HepG2 (cell line): ENCODE measurements around the gene DCDC2C. TPM values are rescaled to one million over a fixed set of nuclear protein-coding genes. Genes with fewer than 3 reads are reported as not detected.

Experiments used
- ATAC-seq: fragments of 200-7000 bp; cut with Tn5 transposase; 3 replicates; pipeline ENCODE4 v1.9.1; 2020; ENCODE audit warnings: mild to moderate bottlenecking, moderate library complexity
- BruUV-seq: library from RNA; stranded (reverse); fragments of 400-500 nt; replicated peaks from 2 replicates; lab custom pipeline; 2021; lab: Mats Ljungman, UMichigan
- CTCF ChIA-PET: fragments of 300-600 bp; formaldehyde crosslinking; extraction: SDS; loops from one replicate; lab custom pipeline; 2021; ENCODE audit warnings: low total read pairs, inconsistent platforms, low intra/inter-chr PET ratio; lab: Yijun Ruan, JAX
- POLR2A ChIA-PET: fragments of 350-600 bp; sonication (Branson Sonifier 250); formaldehyde crosslinking; loops from one replicate; lab custom pipeline; 2020; ENCODE audit warnings: antibody characterized with exemption, inconsistent platforms; lab: Yijun Ruan, JAX
- DNase-seq: peaks from one replicate; pipeline ENCODE4 v3.0.0-alpha.2; 2015; ENCODE audit warnings: low spot score
- FAIRE-seq: peaks from 3 replicates; lab custom pipeline; 2011; peaks lifted over from hg19 to GRCh38; lab: Jason Lieb, UNC
- H2AFZ ChIP-seq: one replicate; pipeline ENCODE4 v1.6.1; 2011; ENCODE audit warnings: low read length, inconsistent platforms
- H3K27ac ChIP-seq: fragments of 300-600 bp; 3 replicates; pipeline ENCODE4 v1.8.0; 2011; ENCODE audit warnings: mixed run types, mild to moderate bottlenecking, mixed read lengths, low read length, inconsistent platforms; ENCODE audit not compliant: insufficient read depth; ENCODE audit errors: extremely low read length
- H3K27me3 ChIP-seq, 2 experiments: fragments of 200-600 bp in 1 of 2; 2 replicates in 1 of 2; 3 replicates in 1 of 2; pipeline versions ENCODE4 v1.6.0 to v1.8.0; 2011; ENCODE audit warnings: low read length in 2 of 2, mild to moderate bottlenecking in 2 of 2, moderate library complexity in 2 of 2, inconsistent platforms in 1 of 2; ENCODE audit not compliant: insufficient read depth in 2 of 2, control insufficient read depth in 1 of 2
- H3K36me3 ChIP-seq, 2 experiments: fragments of 200-600 bp in 1 of 2; replicated peaks in 1 of 2; 2 replicates in 1 of 2; 3 replicates in 1 of 2; pipeline versions ENCODE4 v1.5.1 to v1.8.0; 2011; ENCODE audit warnings: low read length in 2 of 2, inconsistent platforms in 1 of 2; ENCODE audit not compliant: insufficient read depth in 2 of 2, control insufficient read depth in 1 of 2
- H3K4me1 ChIP-seq: 2 replicates; pipeline ENCODE4 v1.5.1; 2012; ENCODE audit warnings: low read length, inconsistent platforms; ENCODE audit not compliant: insufficient read depth
- H3K4me2 ChIP-seq: 2 replicates; pipeline ENCODE4 v1.6.0; 2011; ENCODE audit warnings: low read depth, low read length, inconsistent platforms
- H3K4me3 ChIP-seq, 3 experiments: fragments of 200-600 bp in 1 of 3; sonication (generic), shearing (Covaris generic) in 1 of 3; replicated peaks in 1 of 3; 2 replicates each; pipeline ENCODE4 v1.5.1; 2011 to 2016; ENCODE audit warnings: low read length in 3 of 3, inconsistent platforms in 2 of 3, low read depth in 2 of 3, mild to moderate bottlenecking in 2 of 3, control low read depth in 1 of 3, mixed read lengths in 1 of 3; ENCODE audit not compliant: insufficient read depth in 1 of 3
- H3K79me2 ChIP-seq: one replicate; pipeline ENCODE4 v1.6.1; 2011; ENCODE audit warnings: low read length, inconsistent platforms; ENCODE audit not compliant: insufficient read depth
- H3K9ac ChIP-seq: 2 replicates; pipeline ENCODE4 v1.6.0; 2011; ENCODE audit warnings: mild to moderate bottlenecking, low read depth, low read length, inconsistent platforms; ENCODE audit not compliant: insufficient read depth
- H3K9me3 ChIP-seq: 2 replicates; pipeline ENCODE4 v1.5.1; 2012; ENCODE audit warnings: mild to moderate bottlenecking, low read length
- H4K20me1 ChIP-seq: 2 replicates; pipeline ENCODE4 v1.6.0; 2011; ENCODE audit warnings: inconsistent platforms, mild to moderate bottlenecking, low read length, moderate library complexity; ENCODE audit not compliant: insufficient read depth
- CEBPB ChIP-seq: IDR thresholded peaks from 2 replicates; pipeline ENCODE4 v1.6.1; 2011; ENCODE audit warnings: low read depth, low read length, improper control_type of control experiment, borderline replicate concordance
- CEBPG ChIP-seq: IDR thresholded peaks from 2 replicates; pipeline ENCODE4 v1.6.1; 2016
- PRDM15 ChIP-seq: sonication (generic); formaldehyde crosslinking; IDR thresholded peaks from 2 replicates; pipeline ENCODE4 v1.4.0; 2020; ENCODE audit warnings: missing genetic modification reagents
- SOX6 ChIP-seq, 2 experiments: fragments of 450-650 bp in 1 of 2; sonication (generic) in 1 of 2; formaldehyde crosslinking in 1 of 2; IDR thresholded peaks; 2 replicates each; pipeline versions ENCODE4 v1.4.0 to v1.6.1; 2017 to 2020; ENCODE audit warnings: antibody characterized with exemption in 1 of 2, mild to moderate bottlenecking in 1 of 2, missing genetic modification reagents in 1 of 2
- WGBS: methylation state at CpG from one replicate; pipeline ENCODE4 v1.1.6; 2017; ENCODE audit warnings: low lambda C conversion rate; 5-methylcytosine and 5-hydroxymethylcytosine counted together
- in situ Hi-C: cut with HindIII; loops from 2 replicates; pipeline ENCODE4 v1.10.0; 2017; ENCODE audit warnings: low pct_unique_long_range_greater_than_20kb; ENCODE audit not compliant: extremely low pct_ligation_motif_present
- intact Hi-C: fragments of 100-400 bp; cut with micrococcal nuclease; formaldehyde crosslinking; loops from one replicate; pipeline ENCODE4 v1.10.0; 2022; ENCODE audit not compliant: unreplicated experiment
- polyA plus RNA-seq, 8 experiments: library from polyadenylated mRNA; depleted of rRNA in 3 of 8; stranded (reverse) in 7 of 8; unstranded in 1 of 8; fragments of >200 nt; fragmentation: Illumina TruSeq in 4 of 8; extraction: Trizol in 4 of 8; gene quantifications; 2 replicates each; pipeline versions ENCODE4 v1.2.1 to v1.2.3, GENCODE V29; 2011 to 2016; ENCODE audit warnings: low read depth in 4 of 8, missing spikeins in 1 of 8, mixed read lengths in 1 of 8; ENCODE audit not compliant: insufficient read depth in 1 of 8
- total RNA-seq, 5 experiments: library from RNA; depleted of rRNA; stranded (reverse); fragments of >200 nt; fragmentation: Illumina TruSeq; extraction: Trizol; gene quantifications; 2 replicates each; pipeline ENCODE4 v1.2.3, GENCODE V29; 2016; ENCODE audit warnings: low read depth in 1 of 5

The DCDC2C gene
- total and polyA plus RNA-seq, 2 of the 13 experiments (the other 11 are each of a cell fraction or from before 2014, with no cell fraction given), result not detected

GRCh38 chr2:3709225-3709624 lies 5.8 kb downstream of the DCDC2C start:
- no TSS peak for BruUV-seq
- Histone ChIP-seq H3K9me3 (no peaks in the 10 kb centered on the region), H3K4me1 (no peaks in the 10 kb centered on the region), H3K27ac (no peak overlapping the region), H3K9ac (no peak overlapping the region), H3K4me2 (no peak overlapping the region), H3K36me3 (no peaks in the 10 kb centered on the region), H3K4me3 (no peak overlapping the region), H3K27me3 (peaks cover 0 to 20% of the 10 kb centered on the region in 2 experiments; a peak in 2 of 5 replicates), H4K20me1 (no peaks in the 10 kb centered on the region), H2AFZ (no peak overlapping the region), H3K79me2 (no peaks in the 10 kb centered on the region)
- in situ Hi-C loops (no loop called here), intact Hi-C loops (no loop called here)
- FAIRE-seq, result no peak
- ATAC-seq, result no peak
- POLR2A ChIA-PET, result no interaction called here
- TF ChIP-seq PRDM15 (CRISPR knock-in tag), result no peak
- 33% methylated on average over 6 of the region's 6 CpGs for WGBS
- CTCF ChIA-PET, result no interaction called here
- no peak for DNase-seq

DNA sequence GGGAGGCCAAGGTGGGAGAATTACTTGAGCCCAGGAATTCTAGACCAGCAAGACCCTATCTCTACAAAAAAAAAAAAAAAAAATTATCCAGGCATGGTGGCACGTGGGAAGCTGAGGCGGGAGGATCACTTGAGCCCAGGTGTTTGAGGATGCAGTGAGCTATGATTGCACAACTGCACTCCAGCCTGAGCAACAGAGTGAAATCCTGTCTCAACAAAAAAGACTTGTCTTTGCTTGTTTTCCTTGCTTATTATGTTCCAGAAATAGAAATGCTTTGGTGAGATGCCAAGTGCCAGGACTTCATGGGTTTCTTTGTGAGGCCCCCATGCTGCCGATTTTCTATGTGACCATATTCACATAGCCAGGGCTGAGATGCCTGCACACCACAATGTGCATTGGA lies 9.0 kb downstream of the DCDC2C start:
- no peak overlapping the region for H3K4me2 ChIP-seq
- CTCF ChIA-PET, result no interaction called here
- intact Hi-C loops, result no loop called here
- H3K4me3 ChIP-seq, result no peak overlapping the region
- no peak overlapping the region for H3K9ac ChIP-seq
- H4K20me1 ChIP-seq, result no peaks in the 10 kb centered on the region
- DNase-seq (no peak), FAIRE-seq (no peak), ATAC-seq (no peak)
- no peaks in the 10 kb centered on the region for H3K36me3 ChIP-seq
- in situ Hi-C loops, result no loop called here
- peaks cover 0 to 13% of the 10 kb centered on the region in 2 experiments; a peak in 2 of 5 replicates for H3K27me3 ChIP-seq
- TF ChIP-seq CEBPG (CRISPR knock-in tag) (peak; percentile 41; the same call in 1 of the 2 replicates), CEBPB (peak; percentile 71; the same call in 1 of the 2 replicates), SOX6 (IDR thresholded peaks at IDR 0.05) (no peak), SOX6 (CRISPR knock-in tag; IDR thresholded peaks at IDR 0.05) (no peak)
- no peaks in the 10 kb centered on the region for H3K79me2 ChIP-seq
- H3K4me1 ChIP-seq, result no peaks in the 10 kb centered on the region
- no peaks in the 10 kb centered on the region for H3K9me3 ChIP-seq
- POLR2A ChIA-PET, result no interaction called here
- no TSS peak for BruUV-seq
- no peak overlapping the region for H2AFZ ChIP-seq
- 0% methylated on average over 3 of the region's 3 CpGs for WGBS
- no peak overlapping the region for H3K27ac ChIP-seq
